ENCODE results near the gene PLCD3. TPM values are rescaled to one million over a fixed set of nuclear protein-coding genes. Genes with fewer than 3 reads are reported as not detected.

Gene PLCD3
- total and polyA plus RNA-seq, 2 of the 13 experiments (the other 11 are each of a cell fraction or from before 2014, with no cell fraction given), result 11.3 to 39.1 TPM

GRCh38 chr17:45077643-45078042 lies 54.7 kb downstream of the PLCD3 start (continued):
- TF ChIP-seq, protein P1, sequence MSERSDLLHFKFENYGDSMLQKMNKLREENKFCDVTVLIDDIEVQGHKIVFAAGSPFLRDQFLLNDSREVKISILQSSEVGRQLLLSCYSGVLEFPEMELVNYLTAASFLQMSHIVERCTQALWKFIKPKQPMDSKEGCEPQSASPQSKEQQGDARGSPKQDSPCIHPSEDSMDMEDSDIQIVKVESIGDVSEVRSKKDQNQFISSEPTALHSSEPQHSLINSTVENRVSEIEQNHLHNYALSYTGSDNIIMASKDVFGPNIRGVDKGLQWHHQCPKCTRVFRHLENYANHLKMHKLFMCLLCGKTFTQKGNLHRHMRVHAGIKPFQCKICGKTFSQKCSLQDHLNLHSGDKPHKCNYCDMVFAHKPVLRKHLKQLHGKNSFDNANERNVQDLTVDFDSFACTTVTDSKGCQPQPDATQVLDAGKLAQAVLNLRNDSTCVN (CRISPR knock-in tag; IDR thresholded peaks at IDR 0.05; ENCODE audit: borderline replicate concordance), result no peak

DNA sequence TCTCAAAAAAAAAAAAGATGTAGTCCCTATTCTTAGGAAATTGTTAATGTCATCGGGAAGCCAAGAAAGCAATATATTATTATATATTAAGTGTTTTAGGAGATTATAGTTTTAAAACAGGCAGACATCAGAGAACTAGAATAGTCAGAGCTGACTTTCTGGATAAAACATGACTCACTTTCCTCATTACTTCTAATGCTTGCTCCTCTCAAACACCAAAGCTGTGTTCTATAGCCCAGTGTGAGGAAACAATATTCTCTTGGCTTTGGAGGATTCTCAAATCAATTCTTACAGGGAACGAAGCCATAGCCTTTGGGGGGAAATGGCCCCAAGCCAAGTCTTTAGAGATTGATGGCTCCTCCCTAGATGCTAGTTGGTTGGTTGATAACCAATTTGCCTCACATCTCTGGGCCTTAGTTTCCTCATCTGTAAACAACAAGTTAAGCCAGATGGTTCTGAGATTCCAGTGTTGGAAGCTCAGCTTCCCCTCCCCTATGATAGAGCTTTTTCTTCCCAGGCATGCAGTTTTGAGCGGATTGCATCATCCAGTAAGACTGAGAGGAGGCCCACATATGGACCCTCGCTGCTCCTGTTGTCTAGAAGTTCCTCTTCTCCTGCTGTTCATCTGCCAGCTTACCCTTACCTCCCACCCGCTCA lies 58.8 kb downstream of the PLCD3 start:
- in situ Hi-C loops (cut with HindIII; ENCODE audit: extremely low pct_ligation_motif_present, low pct_unique_long_range_greater_than_20kb) (no loop called here), intact Hi-C loops (cut with micrococcal nuclease; ENCODE audit: unreplicated experiment) (no loop called here)
- DNase-seq (ENCODE audit: low spot score), result no peak
- 0 out of 2 replicates have a peak, but pooled peaks cover 4% of the 10 kb centered on the region for H4K20me1 ChIP-seq (ENCODE audit: insufficient read depth, low read length)
- no peak overlapping the region for H2AFZ ChIP-seq (ENCODE audit: low read length)
- FAIRE-seq, result no peak
- ChIA-PET POLR2A (interaction anchor here (0.9 to 4.6 kb wide), 3 partner anchors 12 to 54 kb away, joined by 3 to 28 read pairs (median 4); partner anchors contain the start of gene NMT1), CTCF (ENCODE audit: low intra/inter-chr PET ratio, low total read pairs) (no interaction called here)
- no peak overlapping the region for H3K27ac ChIP-seq (ENCODE audit: extremely low read length, insufficient read depth, low read length)
- ATAC-seq, result no peak
- no peaks in the 10 kb centered on the region for H3K27me3 ChIP-seq (ENCODE audit: control insufficient read depth in 1 of 2, insufficient read depth in 2 of 2, low read length in 2 of 2)
- H3K36me3 ChIP-seq (replicated peaks in 1 of 2; ENCODE audit: control insufficient read depth in 1 of 2, insufficient read depth in 2 of 2, low read length in 2 of 2), result peaks cover 14 to 44% of the 10 kb centered on the region in 2 experiments; a peak in 4 of 5 replicates
- TF ChIP-seq TERF1 (CRISPR knock-in tag; IDR thresholded peaks at IDR 0.05) (no peak), RBM22 (optimal IDR thresholded peaks at IDR 0.05; ENCODE audit: low read length) (peak; percentile 27), ATF7 (IDR thresholded peaks at IDR 0.05) (peak; percentile 58), ATF7 (CRISPR knock-in tag; IDR thresholded peaks at IDR 0.05) (no peak), HIVEP1 (CRISPR knock-in tag; IDR thresholded peaks at IDR 0.05) (no peak), CEBPG (CRISPR knock-in tag; IDR thresholded peaks at IDR 0.05) (peak; percentile 65), ZNF235 (CRISPR knock-in tag; IDR thresholded peaks at IDR 0.05; ENCODE audit: borderline replicate concordance) (no peak), RBFOX2 (IDR thresholded peaks at IDR 0.05; ENCODE audit: low read depth, low read length) (peak; percentile 20; the same call in 1 of the 2 replicates), CEBPB (IDR thresholded peaks at IDR 0.05; ENCODE audit: borderline replicate concordance, low read depth, low read length) (peak; percentile 69)
- TF ChIP-seq, protein P2, sequence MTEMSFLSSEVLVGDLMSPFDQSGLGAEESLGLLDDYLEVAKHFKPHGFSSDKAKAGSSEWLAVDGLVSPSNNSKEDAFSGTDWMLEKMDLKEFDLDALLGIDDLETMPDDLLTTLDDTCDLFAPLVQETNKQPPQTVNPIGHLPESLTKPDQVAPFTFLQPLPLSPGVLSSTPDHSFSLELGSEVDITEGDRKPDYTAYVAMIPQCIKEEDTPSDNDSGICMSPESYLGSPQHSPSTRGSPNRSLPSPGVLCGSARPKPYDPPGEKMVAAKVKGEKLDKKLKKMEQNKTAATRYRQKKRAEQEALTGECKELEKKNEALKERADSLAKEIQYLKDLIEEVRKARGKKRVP (CRISPR knock-in tag; IDR thresholded peaks at IDR 0.05), result peak in 1 of 2 experiments; percentile 86; a peak in 2 of 4 replicates
- no peak overlapping the region for H3K9ac ChIP-seq (ENCODE audit: insufficient read depth, low read depth, low read length)
- peaks cover 53% of the 10 kb centered on the region for H3K79me2 ChIP-seq (ENCODE audit: insufficient read depth, low read length)
- H3K4me3 ChIP-seq (replicated peaks in 1 of 3; ENCODE audit: insufficient read depth in 1 of 3, low read depth in 2 of 3, low read length in 3 of 3), result no peak overlapping the region
- no peaks in the 10 kb centered on the region for H3K9me3 ChIP-seq (ENCODE audit: low read length)
- 98% methylated on average over 5 of the region's 5 CpGs for WGBS (ENCODE audit: low lambda C conversion rate)
- H3K4me2 ChIP-seq (ENCODE audit: low read depth, low read length), result no peak overlapping the region
- peaks cover 8% of the 10 kb centered on the region; the same call in 1 of the 2 replicates for H3K4me1 ChIP-seq (ENCODE audit: insufficient read depth, low read length)
- TSS peak; percentile 36 for BruUV-seq (replicated peaks)
